Measurements from ENCODE around the gene PRKCA.
"Not testable (repeated sequence)": the region's sequence is repeated elsewhere in the genome, so short reads cannot be mapped to it uniquely, and the experiment has no call there.

PRKCA gene

DNA sequence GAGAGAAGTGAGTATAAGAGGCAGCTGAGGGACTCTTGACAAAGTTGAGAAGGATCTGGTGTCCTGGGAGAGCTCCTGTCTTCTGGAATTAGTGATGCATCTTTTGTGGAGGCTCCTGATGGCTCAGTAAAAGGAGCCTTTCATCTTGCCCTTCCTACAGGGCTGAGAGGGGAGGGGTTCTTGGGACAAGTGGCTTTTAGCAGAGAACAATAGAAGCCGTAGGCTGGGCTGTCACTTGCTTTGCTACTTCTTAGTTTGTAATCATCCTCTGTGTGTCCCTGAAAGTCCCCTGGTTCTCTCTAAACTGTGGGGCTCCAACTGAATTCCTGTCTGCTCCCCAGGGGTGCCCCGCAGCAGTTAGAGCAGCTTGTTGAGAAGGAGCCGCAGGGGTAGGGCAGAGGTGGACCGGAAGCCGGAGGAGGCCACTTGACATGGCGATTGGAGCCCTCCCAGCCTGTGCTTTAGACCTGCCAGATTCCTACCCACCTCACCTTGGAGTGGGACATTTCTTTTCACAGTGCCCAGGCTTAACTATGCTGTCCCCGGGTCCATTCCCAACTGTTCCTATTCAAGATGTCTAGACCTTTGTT, 85.1 kb downstream of the PRKCA start:
- peak overlapping the region; percentile 58 for H3K27ac ChIP-seq

GRCh38 chr17:66392783-66393437, 90.5 kb downstream of the PRKCA start:
- TF ChIP-seq ZFX (IDR thresholded peaks at IDR 0.05; ENCODE audit: borderline replicate concordance) (no peak), CTCF (IDR thresholded peaks at IDR 0.05) (no peak)
- no peak overlapping the region for H3K27ac ChIP-seq

More for the DNA sequence above, 85.1 kb downstream of the PRKCA start:
- TF ChIP-seq ZFX (IDR thresholded peaks at IDR 0.05; ENCODE audit: borderline replicate concordance), result no peak
- TF ChIP-seq CTCF (IDR thresholded peaks at IDR 0.05), result no peak

DNA sequence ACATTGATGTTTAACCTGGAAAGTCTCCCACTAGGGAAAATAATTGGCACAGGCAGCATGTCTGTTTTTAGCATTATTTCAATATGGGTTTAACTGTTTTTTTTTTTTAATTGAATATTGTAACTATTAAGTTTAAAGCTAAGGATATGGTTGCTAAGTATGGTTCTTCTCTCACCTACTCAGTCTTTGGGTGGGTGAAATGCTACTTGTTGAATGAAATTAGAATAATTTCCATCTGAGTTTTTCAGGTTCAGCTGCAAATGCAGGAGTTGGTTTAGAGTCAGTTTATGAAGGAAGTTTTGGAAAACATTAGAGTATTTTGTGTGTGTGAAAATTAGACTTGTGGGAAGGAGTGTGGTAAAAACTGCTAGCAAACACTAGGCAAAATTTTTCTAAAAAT, 93.5 kb downstream of the PRKCA start:
- no peak overlapping the region for H3K27ac ChIP-seq
- TF ChIP-seq CTCF (IDR thresholded peaks at IDR 0.05), result no peak
- TF ChIP-seq ZFX (IDR thresholded peaks at IDR 0.05; ENCODE audit: borderline replicate concordance), result no peak

- TF ChIP-seq CTCF (IDR thresholded peaks at IDR 0.05) (no peak), ZFX (IDR thresholded peaks at IDR 0.05; ENCODE audit: borderline replicate concordance) (no peak)
- H3K27ac ChIP-seq, result no peak overlapping the region
These were observed 95.1 kb downstream of the PRKCA start for GRCh38 chr17:66397486-66397885.

DNA sequence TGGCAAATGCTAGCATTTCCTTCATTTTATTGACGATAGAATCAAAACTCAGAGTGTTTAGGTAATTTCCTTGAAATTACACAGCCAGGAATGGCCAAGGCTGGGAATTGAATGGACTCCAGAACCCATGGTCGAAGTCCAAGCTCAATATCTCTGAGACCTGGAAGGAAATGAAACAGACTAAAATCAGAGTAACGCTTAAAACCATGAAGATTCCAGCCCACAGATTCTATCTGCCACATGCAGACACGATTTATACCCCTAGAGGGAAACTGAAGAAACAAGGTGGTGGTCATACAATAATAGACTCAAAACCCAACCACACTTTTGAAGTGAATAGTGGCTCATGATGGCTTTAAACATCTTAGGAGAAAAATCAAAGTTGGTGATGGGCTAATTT, 95.6 kb downstream of the PRKCA start:
- TF ChIP-seq ZFX (IDR thresholded peaks at IDR 0.05; ENCODE audit: borderline replicate concordance), result no peak
- TF ChIP-seq CTCF (IDR thresholded peaks at IDR 0.05), result no peak
- no peak overlapping the region for H3K27ac ChIP-seq

GRCh38 chr17:66398617-66399016, 96.2 kb downstream of the PRKCA start:
- no peak for TF ChIP-seq CTCF (IDR thresholded peaks at IDR 0.05)
- TF ChIP-seq ZFX (IDR thresholded peaks at IDR 0.05; ENCODE audit: borderline replicate concordance), result no peak
- H3K27ac ChIP-seq, result no peak overlapping the region

GRCh38 chr17:66399441-66399840, 97.0 kb downstream of the PRKCA start:
- no peak overlapping the region for H3K27ac ChIP-seq
- TF ChIP-seq CTCF (IDR thresholded peaks at IDR 0.05) (no peak), ZFX (IDR thresholded peaks at IDR 0.05; ENCODE audit: borderline replicate concordance) (no peak)

DNA sequence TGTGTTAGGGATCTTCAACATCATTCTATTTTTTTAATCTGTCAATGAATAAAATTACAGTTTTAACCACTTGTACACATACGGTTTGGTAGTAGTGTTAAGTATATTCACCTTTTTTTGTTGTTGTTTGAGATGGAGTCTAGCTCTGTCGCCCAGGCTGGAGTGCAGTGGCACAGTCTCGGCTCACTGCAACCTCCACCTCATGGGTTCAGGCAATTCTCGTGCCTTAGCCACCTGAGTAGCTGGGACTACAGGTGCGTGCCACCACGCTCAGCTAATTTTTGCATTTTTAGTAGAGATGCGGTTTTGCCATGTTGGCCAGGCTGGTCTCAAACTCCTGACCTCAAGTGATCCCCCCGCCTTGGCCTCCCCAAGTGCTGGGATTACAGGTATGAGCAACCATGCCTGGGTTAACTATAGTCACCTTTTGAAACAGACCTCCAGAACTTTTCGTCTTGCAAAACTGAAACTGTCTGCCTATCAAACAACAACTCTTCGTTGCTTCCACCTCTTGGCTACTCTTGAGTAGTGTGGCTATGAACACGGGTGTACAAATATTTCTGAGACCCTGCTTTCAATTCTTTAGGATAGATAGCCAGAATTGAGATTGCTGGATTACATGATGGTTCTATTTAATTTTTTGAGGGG, 97.8 kb downstream of the PRKCA start:
- not testable (repeated sequence) for H3K27ac ChIP-seq
